Measurements from ENCODE around the gene UGT1A10. TPM values are rescaled to one million over a fixed set of nuclear protein-coding genes. Genes with fewer than 3 reads are reported as not detected.

Gene UGT1A10
- total RNA-seq, 1 donor from 2014 or later = not detected

GRCh38 chr2:233766416-233766815, 130.2 kb downstream of the UGT1A10 start:
- Histone ChIP-seq H3K36me3 (no peaks in the 10 kb centered on the region), H3K4me3 (no peak overlapping the region), H3K4me1 (no peaks in the 10 kb centered on the region), H3K27ac (no peak overlapping the region), H3K27me3 (no peaks in the 10 kb centered on the region), H3K9me3 (no peaks in the 10 kb centered on the region)
- no peak for DNase-seq (ENCODE audit: extremely low spot score in 2 of 2)
- intact Hi-C loops (cut with DNase I) = no loop called here
- TF ChIP-seq POLR2A (IDR thresholded peaks at IDR 0.05) (no peak), CTCF (IDR thresholded peaks at IDR 0.05) (no peak), POLR2AphosphoS5 (IDR thresholded peaks at IDR 0.05; ENCODE audit: insufficient read depth in 1 of 2, low read depth in 1 of 2) (no peak)

GRCh38 chr2:233768076-233768475, 131.8 kb downstream of the UGT1A10 start:
- Histone ChIP-seq H3K36me3 (no peaks in the 10 kb centered on the region), H3K27ac (no peak overlapping the region)

GRCh38 chr2:233769260-233769659, 133.0 kb downstream of the UGT1A10 start:
- Histone ChIP-seq H3K27ac (no peak overlapping the region), H3K9me3 (no peaks in the 10 kb centered on the region), H3K4me3 (no peak overlapping the region), H3K36me3 (no peaks in the 10 kb centered on the region), H3K27me3 (no peaks in the 10 kb centered on the region), H3K4me1 (no peaks in the 10 kb centered on the region)
- no peak for DNase-seq (ENCODE audit: extremely low spot score in 2 of 2)
- intact Hi-C loops (cut with DNase I) = no loop called here
- TF ChIP-seq POLR2AphosphoS5 (IDR thresholded peaks at IDR 0.05; ENCODE audit: insufficient read depth in 1 of 2, low read depth in 1 of 2) (no peak), POLR2A (IDR thresholded peaks at IDR 0.05) (no peak), CTCF (IDR thresholded peaks at IDR 0.05) (no peak)

More at GRCh38 chr2:233768076-233768475, 131.8 kb downstream of the UGT1A10 start:
- no peak for DNase-seq (ENCODE audit: extremely low spot score in 2 of 2)
- H3K27me3 ChIP-seq = no peaks in the 10 kb centered on the region
- H3K4me1 ChIP-seq = no peaks in the 10 kb centered on the region
- intact Hi-C loops (cut with DNase I) = no loop called here
- no peak for TF ChIP-seq CTCF (IDR thresholded peaks at IDR 0.05)
- no peak for TF ChIP-seq POLR2AphosphoS5 (IDR thresholded peaks at IDR 0.05; ENCODE audit: insufficient read depth in 1 of 2, low read depth in 1 of 2)
- TF ChIP-seq POLR2A (IDR thresholded peaks at IDR 0.05) = no peak
- no peaks in the 10 kb centered on the region for H3K9me3 ChIP-seq
- no peak overlapping the region for H3K4me3 ChIP-seq

GRCh38 chr2:233772153-233772552, 135.9 kb downstream of the UGT1A10 start:
- TF ChIP-seq CTCF (IDR thresholded peaks at IDR 0.05) (no peak), POLR2A (IDR thresholded peaks at IDR 0.05) (no peak), POLR2AphosphoS5 (IDR thresholded peaks at IDR 0.05; ENCODE audit: insufficient read depth in 1 of 2, low read depth in 1 of 2) (no peak)
- H3K36me3 ChIP-seq = no peaks in the 10 kb centered on the region
- H3K4me3 ChIP-seq = no peak overlapping the region

GRCh38 chr2:233772583-233772982, 136.3 kb downstream of the UGT1A10 start:
- TF ChIP-seq POLR2A (IDR thresholded peaks at IDR 0.05) = no peak
- TF ChIP-seq CTCF (IDR thresholded peaks at IDR 0.05) = no peak
- TF ChIP-seq POLR2AphosphoS5 (IDR thresholded peaks at IDR 0.05; ENCODE audit: insufficient read depth in 1 of 2, low read depth in 1 of 2) = no peak
- Histone ChIP-seq H3K9me3 (no peaks in the 10 kb centered on the region), H3K36me3 (no peaks in the 10 kb centered on the region), H3K27me3 (no peaks in the 10 kb centered on the region), H3K4me1 (no peaks in the 10 kb centered on the region), H3K27ac (no peak overlapping the region), H3K4me3 (no peak overlapping the region)
- intact Hi-C loops (cut with DNase I) = no loop called here
- no peak for DNase-seq (ENCODE audit: extremely low spot score in 2 of 2)

More at GRCh38 chr2:233772153-233772552, 135.9 kb downstream of the UGT1A10 start:
- H3K9me3 ChIP-seq = no peaks in the 10 kb centered on the region
- H3K4me1 ChIP-seq = no peaks in the 10 kb centered on the region
- no peaks in the 10 kb centered on the region for H3K27me3 ChIP-seq
- no peak for DNase-seq (ENCODE audit: extremely low spot score in 2 of 2)
- no peak overlapping the region for H3K27ac ChIP-seq
- intact Hi-C loops (cut with DNase I) = no loop called here

Measured in vagina (tissue), 2 donors.